Activated T-helper 2 cell treated with anti-CD3 and anti-CD28 coated beads, Interferon-gamma antibody, Interleukin-2, Interleukin-4, amounts not matched to agents 10 μg/mL and 5 μg/mL and 100 μg/mL, durations not matched to agents 14 hours and 24 hours and 36 hours (primary cell): Measurements from ENCODE around the gene PRKRIP1. TPM values are rescaled to one million over a fixed set of nuclear protein-coding genes. Genes with fewer than 3 reads are reported as not detected.
A peak's percentile ranks its signal among the peaks of the same experiment; 100 is the strongest.

Experiments
- DNase-seq: peaks from one replicate; pipeline ENCODE4 v3.0.0; 2021; ENCODE audit warnings: low spot score
- H3K27ac Mint-ChIP-seq: one replicate; pipeline ENCODE4 v1.8.0; 2021; ENCODE audit warnings: mixed read lengths
- H3K27me3 Mint-ChIP-seq: one replicate; pipeline ENCODE4 v1.8.0; 2021; ENCODE audit warnings: low read depth, mixed read lengths
- H3K36me3 Mint-ChIP-seq: one replicate; pipeline ENCODE4 v1.8.0; 2021; ENCODE audit warnings: low read depth, mixed read lengths
- H3K4me1 Mint-ChIP-seq: one replicate; pipeline ENCODE4 v1.8.0; 2021; ENCODE audit warnings: low read depth, mixed read lengths
- H3K4me3 Mint-ChIP-seq: one replicate; pipeline ENCODE4 v1.8.0; 2021; ENCODE audit warnings: low read depth, mild to moderate bottlenecking, moderate library complexity, mixed read lengths
- H3K9me3 Mint-ChIP-seq: one replicate; pipeline ENCODE4 v1.8.0; 2021; ENCODE audit warnings: mixed read lengths
- intact Hi-C: fragments of 100-400 bp; cut with micrococcal nuclease; formaldehyde crosslinking; loops from one replicate; pipeline ENCODE4 v1.15.1; 2023
- total RNA-seq: library from RNA; stranded (reverse); gene quantifications from 2 replicates; pipeline ENCODE4 v1.2.3, GENCODE V29; 2022

The PRKRIP1 gene
- total RNA-seq, 1 donor from 2014 or later = 30.0 TPM

DNA sequence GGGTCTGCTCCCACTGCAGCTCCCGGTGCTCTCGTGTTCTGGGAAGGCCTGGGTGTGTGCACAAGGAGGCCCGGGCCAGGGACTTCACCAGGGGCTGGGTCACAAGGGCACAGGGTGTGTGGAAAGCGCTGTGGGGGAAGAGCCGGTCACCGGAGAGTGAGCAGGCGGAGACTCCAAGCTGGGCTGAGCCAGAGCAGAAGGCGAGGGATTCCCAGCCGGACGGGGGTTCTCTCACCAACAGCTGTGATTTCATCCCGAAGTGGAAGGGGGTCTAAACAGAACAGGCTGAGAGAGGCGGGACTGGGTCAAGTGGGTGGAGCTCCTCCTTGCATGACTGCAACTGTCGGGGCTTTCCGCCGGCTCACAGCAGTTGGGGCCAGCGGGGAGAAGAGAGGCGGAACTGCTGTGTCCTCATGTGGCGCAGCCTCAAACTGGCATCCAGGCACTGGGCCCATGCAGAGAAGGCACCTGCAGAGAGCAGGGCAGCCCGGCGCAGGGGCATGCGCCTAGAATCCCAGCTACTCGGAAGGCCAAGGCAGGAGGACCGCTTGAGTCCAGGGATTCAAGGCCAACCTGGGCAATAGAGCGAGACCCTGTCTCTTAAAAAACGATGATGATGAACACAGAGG lies 29.6 kb downstream of the PRKRIP1 start:
- Mint-ChIP-seq H3K27ac (peak overlapping the region; percentile 100), H3K27me3 (no peaks in the 10 kb centered on the region), H3K4me1 (peaks cover 55% of the 10 kb centered on the region), H3K36me3 (peaks cover 54% of the 10 kb centered on the region), H3K4me3 (peak overlapping the region; percentile 68), H3K9me3 (no peaks in the 10 kb centered on the region)
- intact Hi-C loops = loop anchor here (1.0 kb wide), 3 partner anchors 9 to 39 kb away; partner anchors contain the start of genes ALKBH4 and LRWD1
- DNase-seq = peak; percentile 79

- H3K4me3 Mint-ChIP-seq = peak overlapping the region; percentile 68
- intact Hi-C loops = loop anchor here (1.0 kb wide), 3 partner anchors 8 to 38 kb away; partner anchors contain the start of genes ALKBH4 and LRWD1
Measured at GRCh38 chr7:102426268-102427018, 30.3 kb downstream of the PRKRIP1 start.

GRCh38 chr7:102427019-102427405 lies 30.8 kb downstream of the PRKRIP1 start:
- no peaks in the 10 kb centered on the region for H3K9me3 Mint-ChIP-seq
- peaks cover 45% of the 10 kb centered on the region for H3K36me3 Mint-ChIP-seq
- H3K4me1 Mint-ChIP-seq = peaks cover 63% of the 10 kb centered on the region
- intact Hi-C loops = no loop called here
- peak overlapping the region; percentile 100 for H3K27ac Mint-ChIP-seq
- no peaks in the 10 kb centered on the region for H3K27me3 Mint-ChIP-seq
- peak overlapping the region; percentile 68 for H3K4me3 Mint-ChIP-seq
- DNase-seq = no peak

More at GRCh38 chr7:102426268-102427018, 30.3 kb downstream of the PRKRIP1 start:
- Mint-ChIP-seq H3K9me3 (no peaks in the 10 kb centered on the region), H3K4me1 (peaks cover 57% of the 10 kb centered on the region), H3K27ac (peak overlapping the region; percentile 100), H3K36me3 (peaks cover 49% of the 10 kb centered on the region), H3K27me3 (no peaks in the 10 kb centered on the region)
- peak; percentile 76 for DNase-seq

DNA sequence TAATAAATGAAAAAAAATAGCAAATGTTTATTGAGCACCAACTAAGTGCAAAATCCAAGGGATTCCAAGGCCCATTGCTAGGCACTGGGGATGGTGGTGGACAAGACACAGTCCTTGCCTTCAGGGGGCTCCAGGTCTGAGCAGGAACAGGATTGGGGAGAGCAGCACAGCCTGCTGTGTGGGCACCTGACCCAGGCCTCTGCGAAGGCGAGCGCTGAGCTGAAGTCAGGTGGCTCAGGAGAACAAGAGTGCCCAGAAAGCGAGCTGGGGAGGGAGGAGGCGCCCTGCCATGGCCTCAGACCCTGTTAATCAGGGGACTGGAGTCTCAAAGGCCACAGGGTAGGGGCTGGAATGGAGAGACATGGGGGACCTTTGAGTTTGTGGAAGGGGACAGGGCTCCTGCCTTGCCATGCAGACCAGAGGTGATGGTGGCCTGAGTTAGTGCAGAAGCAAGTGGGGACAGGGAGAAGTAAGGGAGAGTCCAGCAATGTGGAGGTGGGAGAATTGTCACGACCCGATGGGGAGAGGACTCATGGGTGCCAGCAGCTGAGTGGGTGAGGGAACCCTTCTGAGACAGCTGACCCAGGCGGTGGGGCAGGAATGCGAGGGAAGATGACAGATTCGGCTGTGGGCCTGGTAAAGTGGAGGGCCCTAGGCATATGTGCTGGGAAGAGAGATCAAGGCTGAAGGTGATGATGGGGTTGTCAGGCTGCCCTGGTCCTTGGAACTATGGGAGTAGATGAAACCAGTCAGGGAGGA lies 33.2 kb downstream of the PRKRIP1 start:
- Mint-ChIP-seq H3K4me3 (no peak overlapping the region), H3K27ac (peak overlapping the region; percentile 55), H3K9me3 (no peaks in the 10 kb centered on the region), H3K4me1 (peaks cover 62% of the 10 kb centered on the region), H3K36me3 (peaks cover 40% of the 10 kb centered on the region), H3K27me3 (no peaks in the 10 kb centered on the region)
- intact Hi-C loops = no loop called here
- no peak for DNase-seq

GRCh38 chr7:102431617-102432298 lies 35.6 kb downstream of the PRKRIP1 start:
- intact Hi-C loops = loop anchor here (2.0 kb wide), 1 partner anchor 17 kb away; no protein-coding TSS in a partner anchor
- peaks cover 26% of the 10 kb centered on the region for H3K36me3 Mint-ChIP-seq

DNA sequence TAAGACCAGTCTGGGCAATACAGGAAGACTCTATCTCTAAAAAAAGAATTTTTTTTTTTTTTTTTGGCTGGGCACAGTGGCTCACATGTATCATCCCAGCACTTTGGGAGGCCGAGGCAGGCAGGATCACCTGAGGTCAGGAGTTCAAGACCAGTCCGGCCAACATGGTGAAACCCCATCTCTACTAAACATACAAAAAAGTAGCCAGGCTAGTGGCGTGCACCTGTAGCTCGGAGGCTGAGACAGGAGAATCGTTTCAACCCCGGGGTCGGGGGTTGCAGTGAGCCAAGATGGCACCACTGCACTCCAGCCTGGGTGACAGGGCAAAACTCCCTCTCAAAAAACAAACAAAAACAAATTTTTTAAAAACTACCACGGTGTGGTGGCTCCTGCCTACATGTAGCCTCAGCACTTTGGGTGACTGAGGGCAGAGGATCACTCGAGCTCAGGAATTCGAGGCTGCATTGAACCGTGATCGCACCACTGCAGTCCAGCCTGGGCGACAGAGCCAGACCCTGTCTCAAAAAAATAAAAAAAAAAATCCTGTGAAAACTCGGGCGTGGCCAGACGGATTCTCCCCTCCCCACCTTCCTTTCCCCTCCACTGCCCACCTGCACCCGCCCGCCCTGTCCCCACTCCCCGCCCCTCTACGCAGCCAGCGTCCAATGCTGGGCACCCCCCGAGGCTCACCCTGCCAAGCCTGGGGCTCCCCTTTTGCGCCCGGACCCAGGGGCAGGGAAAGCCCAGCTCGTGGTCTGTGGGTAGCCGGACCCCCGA lies 36.5 kb downstream of the PRKRIP1 start:
- no peaks in the 10 kb centered on the region for H3K9me3 Mint-ChIP-seq
- no peaks in the 10 kb centered on the region for H3K27me3 Mint-ChIP-seq
- H3K4me1 Mint-ChIP-seq = peaks cover 39% of the 10 kb centered on the region
- intact Hi-C loops = loop anchor here (1.0 kb wide), 1 partner anchor 32 kb away; the partner anchor contains the start of genes ALKBH4 and LRWD1
- H3K4me3 Mint-ChIP-seq = peak overlapping the region; percentile 72
- DNase-seq = no peak
- H3K36me3 Mint-ChIP-seq = peaks cover 26% of the 10 kb centered on the region
- H3K27ac Mint-ChIP-seq = peak overlapping the region; percentile 89

More at GRCh38 chr7:102431617-102432298, 35.6 kb downstream of the PRKRIP1 start:
- peaks cover 43% of the 10 kb centered on the region for H3K4me1 Mint-ChIP-seq
- peak overlapping the region; percentile 89 for H3K27ac Mint-ChIP-seq
- H3K27me3 Mint-ChIP-seq = no peaks in the 10 kb centered on the region
- H3K9me3 Mint-ChIP-seq = no peaks in the 10 kb centered on the region
- H3K4me3 Mint-ChIP-seq = peak overlapping the region; percentile 72
- DNase-seq = peak; percentile 55

- Mint-ChIP-seq H3K4me1 (peaks cover 34% of the 10 kb centered on the region), H3K27me3 (no peaks in the 10 kb centered on the region), H3K9me3 (no peaks in the 10 kb centered on the region), H3K27ac (peak within 1 kb of the TSS; percentile 89), H3K36me3 (peaks cover 22% of the 10 kb centered on the region), H3K4me3 (peak within 1 kb of the TSS; percentile 93)
- intact Hi-C loops = loop anchor here (1.0 kb wide), 2 partner anchors 7 to 31 kb away; partner anchors contain the start of genes ALKBH4 and LRWD1
- peak; percentile 78 for DNase-seq
Measured at GRCh38 chr7:102433219-102434038, 37.3 kb downstream of the PRKRIP1 start, which contains the start of gene ORAI2. Gene ORAI2, plus strand, starts transcription at chr7:102433575. Its CDS starts 5,382 bp downstream, at chr7:102438957.

GRCh38 chr7:102434039-102434486 lies 37.9 kb downstream of the PRKRIP1 start:
- Mint-ChIP-seq H3K4me1 (peaks cover 33% of the 10 kb centered on the region), H3K36me3 (peaks cover 22% of the 10 kb centered on the region), H3K27ac (peak overlapping the region; percentile 81), H3K27me3 (no peaks in the 10 kb centered on the region), H3K4me3 (peak overlapping the region; percentile 93), H3K9me3 (no peaks in the 10 kb centered on the region)
- DNase-seq = no peak
- intact Hi-C loops = loop anchor here (1.0 kb wide), 1 partner anchor 8 kb away; no protein-coding TSS in a partner anchor

DNA sequence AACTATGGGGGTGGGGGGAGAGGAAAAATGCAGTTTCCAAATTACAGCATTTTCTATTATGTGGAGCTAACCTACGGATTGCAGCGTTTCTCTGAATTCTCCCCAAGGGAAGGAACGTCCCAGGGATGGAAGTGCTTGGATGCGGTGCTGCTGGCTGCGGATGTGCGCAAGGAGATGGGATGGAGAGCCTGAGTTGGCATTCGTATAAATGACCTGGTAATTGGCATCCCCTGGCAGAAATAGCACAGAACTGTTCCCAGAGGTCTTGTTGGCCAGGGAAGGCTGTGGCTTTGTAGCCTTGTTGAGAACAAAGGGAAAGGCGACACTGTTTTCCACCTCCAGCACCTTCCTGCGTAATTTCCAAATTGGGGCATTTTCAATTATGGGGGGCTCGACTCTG lies 40.0 kb downstream of the PRKRIP1 start:
- H3K9me3 Mint-ChIP-seq = no peaks in the 10 kb centered on the region
- H3K4me3 Mint-ChIP-seq = no peak overlapping the region
- H3K4me1 Mint-ChIP-seq = peaks cover 18% of the 10 kb centered on the region
- H3K36me3 Mint-ChIP-seq = peaks cover 23% of the 10 kb centered on the region
- H3K27ac Mint-ChIP-seq = no peak overlapping the region
- intact Hi-C loops = no loop called here
- no peak for DNase-seq
- no peaks in the 10 kb centered on the region for H3K27me3 Mint-ChIP-seq

- DNase-seq = no peak
- Mint-ChIP-seq H3K9me3 (no peaks in the 10 kb centered on the region), H3K4me3 (no peak overlapping the region), H3K27ac (no peak overlapping the region), H3K36me3 (peaks cover 34% of the 10 kb centered on the region), H3K4me1 (no peaks in the 10 kb centered on the region), H3K27me3 (no peaks in the 10 kb centered on the region)
- intact Hi-C loops = no loop called here
Measured at GRCh38 chr7:102439963-102440795, 44.0 kb downstream of the PRKRIP1 start.
